Measurements from ENCODE around the gene IZUMO3.

GRCh38 chr9:24497671-24498070 lies 48.0 kb downstream of the IZUMO3 start:
- TF ChIP-seq CTCF (IDR thresholded peaks at IDR 0.05; ENCODE audit: borderline replicate concordance, extremely low read depth, low read length, poor library complexity, severe bottlenecking) (no peak), EZH2 (IDR thresholded peaks at IDR 0.05; ENCODE audit: borderline replicate concordance, low read depth, low read length, severe bottlenecking) (no peak)
